ENCODE data around the gene TESMIN. TPM values are rescaled to one million over a fixed set of nuclear protein-coding genes. Genes with fewer than 3 reads are reported as not detected.

Gene TESMIN
- total RNA-seq, 1 experiment from 2014 or later: 3.9 TPM

- DNase-seq (ENCODE audit: extremely low read depth, low read depth): no peak
These were observed 37.1 kb downstream of the TESMIN start for GRCh38 chr11:68714060-68714856.

GRCh38 chr11:68711114-68711513, 40.2 kb downstream of the TESMIN start:
- DNase-seq (ENCODE audit: extremely low read depth, low read depth): no peak

GRCh38 chr11:68710409-68710808, 40.9 kb downstream of the TESMIN start:
- DNase-seq (ENCODE audit: extremely low read depth, low read depth): no peak

- DNase-seq (ENCODE audit: extremely low read depth, low read depth): no peak
These were observed 42.3 kb downstream of the TESMIN start for GRCh38 chr11:68709062-68709461.

- no peak for DNase-seq (ENCODE audit: extremely low read depth, low read depth)
These were observed 43.8 kb downstream of the TESMIN start for GRCh38 chr11:68707527-68707926.

GRCh38 chr11:68704887-68705286, 46.4 kb downstream of the TESMIN start:
- DNase-seq (ENCODE audit: extremely low read depth, low read depth): no peak

- no peak for DNase-seq (ENCODE audit: extremely low read depth, low read depth)
These were observed 52.3 kb downstream of the TESMIN start for GRCh38 chr11:68698993-68699392.

GRCh38 chr11:68695531-68695930, 55.8 kb downstream of the TESMIN start:
- DNase-seq (ENCODE audit: extremely low read depth, low read depth): no peak

GRCh38 chr11:68694431-68695297, 56.7 kb downstream of the TESMIN start:
- no peak for DNase-seq (ENCODE audit: extremely low read depth, low read depth)

- DNase-seq (ENCODE audit: extremely low read depth, low read depth): no peak
These were observed 57.8 kb downstream of the TESMIN start for GRCh38 chr11:68693484-68693882.

- DNase-seq (ENCODE audit: extremely low read depth, low read depth): no peak
These were observed 58.3 kb downstream of the TESMIN start for GRCh38 chr11:68692871-68693483.

- DNase-seq (ENCODE audit: extremely low read depth, low read depth): no peak
These were observed 59.2 kb downstream of the TESMIN start for GRCh38 chr11:68692115-68692514.

GRCh38 chr11:68691402-68691784, 59.9 kb downstream of the TESMIN start:
- DNase-seq (ENCODE audit: extremely low read depth, low read depth): no peak

- DNase-seq (ENCODE audit: extremely low read depth, low read depth): no peak
These were observed 60.5 kb downstream of the TESMIN start for GRCh38 chr11:68690671-68691401.

- DNase-seq (ENCODE audit: extremely low read depth, low read depth): no peak
These were observed 61.3 kb downstream of the TESMIN start for GRCh38 chr11:68689737-68690625.

- no peak for DNase-seq (ENCODE audit: extremely low read depth, low read depth)
These were observed 62.4 kb downstream of the TESMIN start for GRCh38 chr11:68688881-68689280.

GRCh38 chr11:68687986-68688385, 63.3 kb downstream of the TESMIN start:
- DNase-seq (ENCODE audit: extremely low read depth, low read depth): no peak

- DNase-seq (ENCODE audit: extremely low read depth, low read depth): no peak
These were observed 64.0 kb downstream of the TESMIN start for GRCh38 chr11:68687311-68687710.

GRCh38 chr11:68686486-68686885, 64.8 kb downstream of the TESMIN start:
- DNase-seq (ENCODE audit: extremely low read depth, low read depth): no peak

Measured in NCI-H460 (cell line).